ENCODE results near the gene CD68. TPM values are rescaled to one million over a fixed set of nuclear protein-coding genes. Genes with fewer than 3 reads are reported as not detected.

Gene CD68
- total and polyA plus RNA-seq, 2 experiments from 2014 or later: 64.0 to 80.4 TPM

DNA sequence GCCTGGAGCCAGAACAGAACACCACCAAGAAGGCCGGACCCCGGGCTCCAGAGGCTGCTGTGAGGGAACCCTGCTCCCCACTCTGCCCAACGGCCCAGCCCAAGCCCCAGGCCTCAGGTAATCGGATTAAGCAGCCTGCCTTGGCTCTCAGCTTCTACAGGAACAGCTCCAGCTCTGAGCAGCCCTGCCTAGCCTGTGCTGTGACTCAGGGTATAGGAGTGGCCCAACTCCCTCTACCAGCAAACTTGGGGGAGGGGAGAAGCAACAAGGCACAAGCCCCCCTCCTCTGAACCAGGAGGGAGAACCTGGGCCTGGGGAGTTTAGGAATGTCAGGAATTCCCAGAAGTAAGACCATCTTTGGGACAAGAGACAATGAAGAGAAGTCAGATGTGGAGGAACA, 11.3 kb downstream of the CD68 start:
- TF ChIP-seq, protein P1, sequence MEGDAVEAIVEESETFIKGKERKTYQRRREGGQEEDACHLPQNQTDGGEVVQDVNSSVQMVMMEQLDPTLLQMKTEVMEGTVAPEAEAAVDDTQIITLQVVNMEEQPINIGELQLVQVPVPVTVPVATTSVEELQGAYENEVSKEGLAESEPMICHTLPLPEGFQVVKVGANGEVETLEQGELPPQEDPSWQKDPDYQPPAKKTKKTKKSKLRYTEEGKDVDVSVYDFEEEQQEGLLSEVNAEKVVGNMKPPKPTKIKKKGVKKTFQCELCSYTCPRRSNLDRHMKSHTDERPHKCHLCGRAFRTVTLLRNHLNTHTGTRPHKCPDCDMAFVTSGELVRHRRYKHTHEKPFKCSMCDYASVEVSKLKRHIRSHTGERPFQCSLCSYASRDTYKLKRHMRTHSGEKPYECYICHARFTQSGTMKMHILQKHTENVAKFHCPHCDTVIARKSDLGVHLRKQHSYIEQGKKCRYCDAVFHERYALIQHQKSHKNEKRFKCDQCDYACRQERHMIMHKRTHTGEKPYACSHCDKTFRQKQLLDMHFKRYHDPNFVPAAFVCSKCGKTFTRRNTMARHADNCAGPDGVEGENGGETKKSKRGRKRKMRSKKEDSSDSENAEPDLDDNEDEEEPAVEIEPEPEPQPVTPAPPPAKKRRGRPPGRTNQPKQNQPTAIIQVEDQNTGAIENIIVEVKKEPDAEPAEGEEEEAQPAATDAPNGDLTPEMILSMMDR (IDR thresholded peaks at IDR 0.05; ENCODE audit: poor library complexity): no peak
- no peak for TF ChIP-seq EZH2phosphoT487 (IDR thresholded peaks at IDR 0.05; ENCODE audit: low read depth, severe bottlenecking, unreplicated experiment)
- TF ChIP-seq EZH2 (IDR thresholded peaks at IDR 0.05; ENCODE audit: borderline replicate concordance): no peak
- Histone ChIP-seq H3K27ac (peak overlapping the region; percentile 65), H3K4me1 (ENCODE audit: insufficient read depth) (no peaks in the 10 kb centered on the region), H4K20me1 (ENCODE audit: insufficient read depth, poor library complexity, severe bottlenecking) (no peaks in the 10 kb centered on the region), H3K9me2 (replicated peaks; ENCODE audit: insufficient read depth) (no peaks in the 10 kb centered on the region), H3K4me3 (no peak overlapping the region), H2AFZ (no peak overlapping the region), H3K79me2 (peaks cover 11% of the 10 kb centered on the region), H3K36me3 (replicated peaks; ENCODE audit: insufficient read depth, low read depth) (peaks cover 5% of the 10 kb centered on the region), H3K27me3 (no peaks in the 10 kb centered on the region), H3K4me2 (no peak overlapping the region), H3K9me3 (ENCODE audit: low read depth) (no peaks in the 10 kb centered on the region)
- WGBS (ENCODE audit: low lambda C conversion rate, missing lambda C conversion rate): 66% methylated on average over 4 of the region's 4 CpGs
- peak; percentile 38 for DNase-seq (ENCODE audit: low spot score)

DNA sequence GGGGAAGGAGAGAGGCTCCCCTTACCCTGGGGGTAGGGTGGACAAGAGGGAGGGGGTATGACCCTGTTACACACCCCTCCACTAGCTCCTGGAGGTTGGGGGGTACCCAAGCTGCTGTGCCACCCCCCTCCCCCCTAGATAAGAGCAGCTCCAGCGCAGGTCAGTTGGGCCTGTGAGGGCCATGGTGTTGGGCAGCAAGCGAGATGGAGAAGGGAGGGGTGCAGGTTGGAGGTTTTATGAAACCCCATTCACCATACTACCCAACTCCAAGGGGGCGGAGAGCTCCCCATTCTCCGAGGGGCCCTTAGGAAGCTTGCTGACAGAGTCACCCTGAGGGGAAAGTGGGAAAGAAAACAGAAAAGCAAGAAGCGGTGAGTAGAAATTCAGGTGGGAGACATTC, 12.2 kb downstream of the CD68 start:
- Histone ChIP-seq H3K27me3 (no peaks in the 10 kb centered on the region), H3K79me2 (peaks cover 10% of the 10 kb centered on the region), H3K4me2 (no peak overlapping the region), H3K4me3 (no peak overlapping the region), H3K9me2 (replicated peaks; ENCODE audit: insufficient read depth) (no peaks in the 10 kb centered on the region), H3K9me3 (ENCODE audit: low read depth) (no peaks in the 10 kb centered on the region), H3K36me3 (replicated peaks; ENCODE audit: insufficient read depth, low read depth) (peaks cover 5% of the 10 kb centered on the region), H4K20me1 (ENCODE audit: insufficient read depth, poor library complexity, severe bottlenecking) (no peaks in the 10 kb centered on the region), H3K4me1 (ENCODE audit: insufficient read depth) (no peaks in the 10 kb centered on the region), H2AFZ (no peak overlapping the region), H3K27ac (no peak overlapping the region)
- no peak for DNase-seq (ENCODE audit: low spot score)
- TF ChIP-seq EZH2phosphoT487 (IDR thresholded peaks at IDR 0.05; ENCODE audit: low read depth, severe bottlenecking, unreplicated experiment) (no peak), EZH2 (IDR thresholded peaks at IDR 0.05; ENCODE audit: borderline replicate concordance) (no peak)
- TF ChIP-seq, protein P1 (IDR thresholded peaks at IDR 0.05; ENCODE audit: poor library complexity): no peak
- WGBS (ENCODE audit: low lambda C conversion rate, missing lambda C conversion rate): 95% methylated on average over 5 of the region's 5 CpGs

DNA sequence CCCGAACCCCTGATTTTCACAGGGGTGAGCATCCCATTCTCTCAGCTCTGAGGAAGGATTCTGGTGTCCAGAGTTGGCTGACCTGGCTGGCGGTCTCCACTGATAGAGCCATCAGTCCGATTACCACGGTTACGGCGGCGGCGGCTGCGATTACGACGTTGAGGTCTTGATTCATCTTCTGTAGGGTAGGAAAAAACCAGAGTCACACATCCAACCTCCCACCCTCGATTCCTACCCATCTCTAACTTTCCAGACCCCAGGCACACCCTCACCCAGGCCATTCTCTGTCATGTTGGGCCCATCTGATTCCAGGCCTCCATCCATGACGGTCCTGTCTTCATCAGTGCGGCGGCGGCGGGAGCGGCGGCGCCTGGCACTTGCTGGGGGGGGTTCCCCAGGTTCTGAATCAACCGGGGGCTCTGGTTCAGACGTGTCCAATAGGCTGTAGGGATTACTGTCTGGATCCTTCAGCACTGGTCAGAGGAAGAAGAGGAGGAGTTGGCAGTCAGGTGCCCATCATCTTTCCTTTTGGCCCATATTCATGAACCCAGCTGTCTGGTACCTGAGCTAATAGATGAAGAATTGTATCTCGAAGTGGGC, 13.1 kb downstream of the CD68 start:
- WGBS (ENCODE audit: low lambda C conversion rate, missing lambda C conversion rate): 95% methylated on average over 23 of the region's 23 CpGs
- Histone ChIP-seq H3K9me3 (ENCODE audit: low read depth) (no peaks in the 10 kb centered on the region), H3K36me3 (replicated peaks; ENCODE audit: insufficient read depth, low read depth) (peaks cover 5% of the 10 kb centered on the region)

More for the DNA sequence above, 13.1 kb downstream of the CD68 start:
- Histone ChIP-seq H3K27me3 (no peaks in the 10 kb centered on the region), H3K79me2 (peaks cover 10% of the 10 kb centered on the region), H4K20me1 (ENCODE audit: insufficient read depth, poor library complexity, severe bottlenecking) (no peaks in the 10 kb centered on the region), H3K4me3 (no peak overlapping the region), H3K4me2 (no peak overlapping the region), H2AFZ (no peak overlapping the region), H3K27ac (no peak overlapping the region), H3K9me2 (replicated peaks; ENCODE audit: insufficient read depth) (no peaks in the 10 kb centered on the region), H3K4me1 (ENCODE audit: insufficient read depth) (no peaks in the 10 kb centered on the region)
- DNase-seq (ENCODE audit: low spot score): no peak
- TF ChIP-seq EZH2 (IDR thresholded peaks at IDR 0.05; ENCODE audit: borderline replicate concordance) (no peak), EZH2phosphoT487 (IDR thresholded peaks at IDR 0.05; ENCODE audit: low read depth, severe bottlenecking, unreplicated experiment) (no peak)
- TF ChIP-seq, protein P1 (IDR thresholded peaks at IDR 0.05; ENCODE audit: poor library complexity): no peak
